SK-N-SH (cell line): Measurements from ENCODE around the gene ANKRD65. TPM values are rescaled to one million over a fixed set of nuclear protein-coding genes. Genes with fewer than 3 reads are reported as not detected.
"Not testable (repeated sequence)": the region's sequence is repeated elsewhere in the genome, so short reads cannot be mapped to it uniquely, and the experiment has no call there.

Source experiments
- CTCF ChIA-PET: fragments of 300-600, 350-600 bp; formaldehyde crosslinking; extraction: SDS; loops from one replicate; lab custom pipeline; 2021; lab: Yijun Ruan, JAX
- POLR2A ChIA-PET: fragments of 350-600 bp; sonication (Branson Sonifier 250); formaldehyde crosslinking; extraction: SDS; loops from one replicate; lab custom pipeline; 2020; ENCODE audit warnings: antibody characterized with exemption, inconsistent platforms; lab: Yijun Ruan, JAX
- DNase-seq: peaks from one replicate; pipeline ENCODE4 v3.0.0; 2012
- H2AFZ ChIP-seq: fragments of 200-600 bp; sonication (generic); 2 replicates; pipeline ENCODE4 v1.8.1; 2016; ENCODE audit warnings: antibody characterized with exemption, mild to moderate bottlenecking, low read depth
- H3F3A ChIP-seq: fragments of 200-600 bp; sonication (generic); replicated peaks from 2 replicates; pipeline ENCODE3; 2016; ENCODE audit warnings: antibody characterized with exemption, mild to moderate bottlenecking; ENCODE audit not compliant: insufficient read depth
- H3K27ac ChIP-seq, 2 experiments: fragments of 200-500 bp in 1 of 2; fragments of 200-600 bp in 1 of 2; sonication (Bioruptor generic) in 1 of 2; sonication (generic), shearing (Covaris generic) in 1 of 2; 2 replicates each; pipeline versions ENCODE4 v1.5.1 to v1.6.1; 2014 to 2016; ENCODE audit warnings: low read depth in 2 of 2, inconsistent platforms in 1 of 2, low read length in 1 of 2, mild to moderate bottlenecking in 1 of 2, mixed read lengths in 1 of 2
- H3K27me3 ChIP-seq: fragments of 200-600 bp; sonication (generic), shearing (Covaris generic); 2 replicates; pipeline ENCODE4 v1.6.1; 2016; ENCODE audit warnings: mixed run types; ENCODE audit not compliant: insufficient read depth
- H3K36me3 ChIP-seq, 2 experiments: fragments of 200-500 bp in 1 of 2; fragments of 200-600 bp in 1 of 2; sonication (Bioruptor generic) in 1 of 2; sonication (generic) in 1 of 2; replicated peaks in 1 of 2; 2 replicates each; pipeline versions ENCODE3 to v1.5.1; 2014 to 2016; ENCODE audit warnings: low read length in 1 of 2, mild to moderate bottlenecking in 1 of 2; ENCODE audit not compliant: insufficient read depth in 2 of 2, control insufficient read depth in 1 of 2
- H3K4me1 ChIP-seq, 2 experiments: fragments of 200-500 bp in 1 of 2; fragments of 200-600 bp in 1 of 2; sonication (Bioruptor generic) in 1 of 2; sonication (generic), shearing (Covaris generic) in 1 of 2; 2 replicates each; pipeline versions ENCODE4 v1.5.1 to v1.6.1; 2014 to 2016; ENCODE audit warnings: low read depth in 1 of 2, low read length in 1 of 2, mixed run types in 1 of 2; ENCODE audit not compliant: insufficient read depth in 2 of 2, control insufficient read depth in 1 of 2
- H3K4me2 ChIP-seq: fragments of 200-600 bp; sonication (generic), shearing (Covaris generic); 2 replicates; pipeline ENCODE4 v1.6.1; 2017; ENCODE audit warnings: mixed run types
- H3K4me3 ChIP-seq, 2 experiments: fragments of 200-500 bp in 1 of 2; fragments of 200-600 bp in 1 of 2; sonication (Bioruptor generic) in 1 of 2; sonication (generic), shearing (Covaris generic) in 1 of 2; 2 replicates each; pipeline versions ENCODE4 v1.5.1 to v1.8.1; 2014 to 2016; ENCODE audit warnings: low read depth in 2 of 2, inconsistent platforms in 1 of 2, low read length in 1 of 2, mild to moderate bottlenecking in 1 of 2, mixed read lengths in 1 of 2, moderate library complexity in 1 of 2
- H3K79me2 ChIP-seq: fragments of 200-600 bp; sonication (generic); 2 replicates; pipeline ENCODE4 v1.8.1; 2017; ENCODE audit warnings: mild to moderate bottlenecking; ENCODE audit not compliant: insufficient read depth
- H3K9ac ChIP-seq: fragments of 200-600 bp; sonication (generic); 2 replicates; pipeline ENCODE4 v1.6.1; 2017; ENCODE audit warnings: mixed run types
- H3K9me2 ChIP-seq: fragments of 200-600 bp; sonication (generic); 2 replicates; pipeline ENCODE4 v1.6.1; 2017; ENCODE audit warnings: mixed run types
- H3K9me3 ChIP-seq: fragments of 200-600 bp; sonication (generic); 2 replicates; pipeline ENCODE4 v1.6.1; 2017; ENCODE audit warnings: mixed run types, mild to moderate bottlenecking, moderate library complexity
- H4K20me1 ChIP-seq: fragments of 200-600 bp; sonication (generic); 2 replicates; pipeline ENCODE4 v1.6.1; 2017; ENCODE audit warnings: mild to moderate bottlenecking, mixed run types; ENCODE audit not compliant: insufficient read depth
- CHD2 ChIP-seq: fragments of 150-350 bp; IDR thresholded peaks from 2 replicates; pipeline ENCODE4 v1.6.1; 2018; ENCODE audit warnings: low read length; ENCODE audit not compliant: partially characterized antibody
- FOXM1 ChIP-seq: IDR thresholded peaks from 2 replicates; pipeline ENCODE4 v1.4.0; 2012; ENCODE audit warnings: low read depth, mild to moderate bottlenecking
- GABPA ChIP-seq: IDR thresholded peaks from 2 replicates; pipeline ENCODE4 v1.4.0; 2012; ENCODE audit warnings: low read depth, mild to moderate bottlenecking
- NFIC ChIP-seq: IDR thresholded peaks from 2 replicates; pipeline ENCODE4 v1.4.0; 2012; ENCODE audit warnings: borderline replicate concordance
- RAD21 ChIP-seq: IDR thresholded peaks from 2 replicates; pipeline ENCODE4 v1.6.1; 2012; ENCODE audit warnings: mild to moderate bottlenecking, low read length
- RCOR1 ChIP-seq: fragments of 150-350 bp; IDR thresholded peaks from 2 replicates; pipeline ENCODE4 v1.6.1; 2017; ENCODE audit warnings: antibody characterized with exemption, low read length
- REST ChIP-seq: IDR thresholded peaks from 2 replicates; pipeline ENCODE4 v1.6.1; 2012; ENCODE audit warnings: mild to moderate bottlenecking, low read depth, low read length, moderate library complexity
- SIN3A ChIP-seq: IDR thresholded peaks from 2 replicates; pipeline ENCODE4 v1.6.1; 2012; ENCODE audit warnings: low read depth, mild to moderate bottlenecking, low read length, moderate library complexity, borderline replicate concordance
- TAF1 ChIP-seq: IDR thresholded peaks from 2 replicates; pipeline ENCODE4 v1.6.1; 2012; ENCODE audit warnings: low read depth, mild to moderate bottlenecking, low read length, moderate library complexity, borderline replicate concordance
- TEAD4 ChIP-seq: IDR thresholded peaks from 2 replicates; pipeline ENCODE4 v1.4.0; 2012; ENCODE audit warnings: mild to moderate bottlenecking, borderline replicate concordance; ENCODE audit not compliant: insufficient read depth
- YY1 ChIP-seq: IDR thresholded peaks from 2 replicates; pipeline ENCODE4 v1.4.0; 2012; ENCODE audit warnings: low read depth, mild to moderate bottlenecking
- WGBS: methylation state at CpG from one replicate; pipeline ENCODE4 v1.1.6; 2017; ENCODE audit warnings: low lambda C conversion rate; 5-methylcytosine and 5-hydroxymethylcytosine counted together
- polyA plus RNA-seq, 3 experiments: library from polyadenylated mRNA; depleted of rRNA; stranded (reverse); fragments of >200 nt; gene quantifications; 2 replicates each; pipeline ENCODE4 v1.2.3, GENCODE V29; 2012
- TF ChIP-seq, protein P1 (sequence below): IDR thresholded peaks from 2 replicates; pipeline ENCODE4 v1.4.0; 2012; ENCODE audit warnings: low read depth, borderline replicate concordance
- TF ChIP-seq, protein P2 (sequence below): IDR thresholded peaks from 2 replicates; pipeline ENCODE4; 2012

ANKRD65 gene
- polyA plus RNA-seq, 1 of the 3 experiments (the other 2 are of a cell fraction): 0.07 TPM

- H3K9me2 ChIP-seq: no peaks in the 10 kb centered on the region
- DNase-seq: no peak
- H3K27ac ChIP-seq: no peak overlapping the region
- CTCF ChIA-PET: interaction anchor here (1.0 kb wide), 1 partner anchor 10 kb away, joined by 4 read pairs; no protein-coding TSS in a partner anchor
- no peaks in the 10 kb centered on the region for H4K20me1 ChIP-seq
- H3K9me3 ChIP-seq: no peaks in the 10 kb centered on the region
- H3K9ac ChIP-seq: no peak overlapping the region
- H2AFZ ChIP-seq: no peak overlapping the region
- no peaks in the 10 kb centered on the region for H3K4me1 ChIP-seq
- TF ChIP-seq SIN3A (no peak), RCOR1 (no peak), TAF1 (no peak), RAD21 (no peak), NFIC (no peak), GABPA (no peak), TEAD4 (no peak), CHD2 (no peak), YY1 (no peak), FOXM1 (no peak), REST (no peak)
- TF ChIP-seq, protein P1, sequence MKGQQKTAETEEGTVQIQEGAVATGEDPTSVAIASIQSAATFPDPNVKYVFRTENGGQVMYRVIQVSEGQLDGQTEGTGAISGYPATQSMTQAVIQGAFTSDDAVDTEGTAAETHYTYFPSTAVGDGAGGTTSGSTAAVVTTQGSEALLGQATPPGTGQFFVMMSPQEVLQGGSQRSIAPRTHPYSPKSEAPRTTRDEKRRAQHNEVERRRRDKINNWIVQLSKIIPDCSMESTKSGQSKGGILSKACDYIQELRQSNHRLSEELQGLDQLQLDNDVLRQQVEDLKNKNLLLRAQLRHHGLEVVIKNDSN: no peak
- TF ChIP-seq, protein P2, sequence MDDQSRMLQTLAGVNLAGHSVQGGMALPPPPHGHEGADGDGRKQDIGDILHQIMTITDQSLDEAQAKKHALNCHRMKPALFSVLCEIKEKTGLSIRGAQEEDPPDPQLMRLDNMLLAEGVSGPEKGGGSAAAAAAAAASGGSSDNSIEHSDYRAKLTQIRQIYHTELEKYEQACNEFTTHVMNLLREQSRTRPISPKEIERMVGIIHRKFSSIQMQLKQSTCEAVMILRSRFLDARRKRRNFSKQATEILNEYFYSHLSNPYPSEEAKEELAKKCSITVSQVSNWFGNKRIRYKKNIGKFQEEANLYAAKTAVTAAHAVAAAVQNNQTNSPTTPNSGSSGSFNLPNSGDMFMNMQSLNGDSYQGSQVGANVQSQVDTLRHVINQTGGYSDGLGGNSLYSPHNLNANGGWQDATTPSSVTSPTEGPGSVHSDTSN: no peak
- H3F3A ChIP-seq: no peaks in the 10 kb centered on the region
- H3K36me3 ChIP-seq: no peaks in the 10 kb centered on the region
- H3K79me2 ChIP-seq: no peaks in the 10 kb centered on the region
- H3K27me3 ChIP-seq: no peaks in the 10 kb centered on the region
- POLR2A ChIA-PET: no interaction called here
- H3K4me2 ChIP-seq: no peak overlapping the region
- 90% methylated on average over 14 of the region's 26 CpGs for WGBS
- H3K4me3 ChIP-seq: no peak overlapping the region
Measured at GRCh38 chr1:1451696-1452364, 30.8 kb upstream of the ANKRD65 start.

GRCh38 chr1:1450616-1451015 lies 29.5 kb upstream of the ANKRD65 start:
- POLR2A ChIA-PET, H3K36me3 ChIP-seq, H3K4me2 ChIP-seq, H3K27ac ChIP-seq, H3K9me3 ChIP-seq, H3F3A ChIP-seq, H3K4me1 ChIP-seq, H3K9me2 ChIP-seq, H3K79me2 ChIP-seq, DNase-seq, H3K9ac ChIP-seq, H4K20me1 ChIP-seq, H3K27me3 ChIP-seq, CTCF ChIA-PET, H3K4me3 ChIP-seq, H2AFZ ChIP-seq: not testable (repeated sequence)
- WGBS: 77% methylated on average over 20 of the region's 22 CpGs
